Stimulated activated CD4-positive, alpha-beta T cell treated with anti-CD3 and anti-CD28 coated beads, Interleukin-15, amount 100 ng/mL, for 1 hour (primary cell): Measurements from ENCODE around the gene ARHGAP45.

ENCODE experiments used
- DNase-seq, 2 donors: peaks; one replicate each; pipeline ENCODE4 v3.0.0-alpha.2; 2020; ENCODE audit warnings: low read depth in 1 of 2, low spot score in 1 of 2

ARHGAP45 gene

GRCh38 chr19:1103708-1104310, 36.8 kb downstream of the ARHGAP45 start, which contains the start of gene GPX4:
Gene GPX4 (plus strand): TSS chr19:1103994. CDS start chr19:1104044, 50 bp downstream.
- DNase-seq, result peak; percentile 97

GRCh38 chr19:1104311-1105007, 37.5 kb downstream of the ARHGAP45 start:
- DNase-seq, result peak in 1 of 2 donors; percentile 66

GRCh38 chr19:1105008-1105872, 38.3 kb downstream of the ARHGAP45 start:
- no peak for DNase-seq

GRCh38 chr19:1105873-1106840, 39.2 kb downstream of the ARHGAP45 start:
- no peak for DNase-seq

GRCh38 chr19:1106841-1107660, 40.1 kb downstream of the ARHGAP45 start:
- no peak for DNase-seq

DNA sequence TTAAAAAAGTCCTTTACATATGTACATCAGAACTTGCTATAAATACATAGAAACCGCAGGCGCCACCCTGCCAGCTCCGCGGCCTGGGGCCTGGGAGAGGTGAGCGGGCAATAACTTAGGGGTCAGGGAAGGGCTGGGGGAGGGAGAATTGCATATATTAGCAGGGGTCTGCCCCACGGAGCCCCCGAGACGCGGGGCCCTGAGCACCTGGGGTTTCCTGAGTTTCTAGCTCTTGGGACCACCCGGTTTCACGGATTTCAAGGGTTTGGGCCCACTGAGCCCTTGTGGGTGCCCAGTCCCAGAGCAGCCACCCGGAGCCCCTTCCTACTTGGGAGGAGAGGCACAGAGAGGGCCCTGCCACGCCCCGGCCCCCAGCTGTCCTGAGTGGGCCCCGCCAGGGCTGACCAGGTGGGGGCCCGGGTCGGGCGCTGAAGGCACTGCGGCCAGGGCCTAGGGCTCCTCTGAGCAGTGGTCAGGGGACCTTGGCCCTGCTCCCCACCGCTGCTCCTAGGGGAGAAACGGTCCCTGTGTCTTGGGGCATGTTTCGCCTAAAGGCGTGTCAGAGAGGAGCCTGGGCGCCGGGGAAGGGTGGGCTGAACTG, 40.8 kb downstream of the ARHGAP45 start:
- DNase-seq, result no peak

- no peak for DNase-seq
These were observed 41.5 kb downstream of the ARHGAP45 start for GRCh38 chr19:1108291-1109031.

DNA sequence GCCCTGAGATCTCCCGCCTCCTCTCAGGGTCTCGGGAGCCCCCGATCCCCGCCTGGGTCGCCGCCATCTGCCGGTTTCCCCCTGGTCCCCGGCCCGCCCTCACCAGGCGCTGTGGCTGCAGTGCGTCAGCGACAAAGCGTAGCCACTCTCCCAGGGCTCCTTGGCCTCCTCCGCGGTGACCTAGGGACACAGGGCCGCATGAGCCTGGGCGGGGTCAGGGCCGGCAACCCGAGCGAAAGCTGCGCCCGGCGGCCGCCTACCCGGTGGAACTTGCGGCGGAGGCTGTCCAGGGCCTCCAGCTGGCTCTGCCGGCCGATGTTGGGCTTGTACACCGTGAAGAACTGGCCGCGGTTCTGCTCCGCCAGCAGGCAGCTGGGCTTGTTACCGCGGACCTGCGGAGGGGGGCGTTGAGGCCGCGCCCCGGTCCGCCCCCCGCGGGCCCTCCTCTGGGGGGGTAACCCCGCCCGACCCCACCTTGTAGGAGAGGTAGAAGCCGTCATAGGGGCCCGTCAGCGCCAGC, 42.1 kb downstream of the ARHGAP45 start:
- no peak for DNase-seq

DNA sequence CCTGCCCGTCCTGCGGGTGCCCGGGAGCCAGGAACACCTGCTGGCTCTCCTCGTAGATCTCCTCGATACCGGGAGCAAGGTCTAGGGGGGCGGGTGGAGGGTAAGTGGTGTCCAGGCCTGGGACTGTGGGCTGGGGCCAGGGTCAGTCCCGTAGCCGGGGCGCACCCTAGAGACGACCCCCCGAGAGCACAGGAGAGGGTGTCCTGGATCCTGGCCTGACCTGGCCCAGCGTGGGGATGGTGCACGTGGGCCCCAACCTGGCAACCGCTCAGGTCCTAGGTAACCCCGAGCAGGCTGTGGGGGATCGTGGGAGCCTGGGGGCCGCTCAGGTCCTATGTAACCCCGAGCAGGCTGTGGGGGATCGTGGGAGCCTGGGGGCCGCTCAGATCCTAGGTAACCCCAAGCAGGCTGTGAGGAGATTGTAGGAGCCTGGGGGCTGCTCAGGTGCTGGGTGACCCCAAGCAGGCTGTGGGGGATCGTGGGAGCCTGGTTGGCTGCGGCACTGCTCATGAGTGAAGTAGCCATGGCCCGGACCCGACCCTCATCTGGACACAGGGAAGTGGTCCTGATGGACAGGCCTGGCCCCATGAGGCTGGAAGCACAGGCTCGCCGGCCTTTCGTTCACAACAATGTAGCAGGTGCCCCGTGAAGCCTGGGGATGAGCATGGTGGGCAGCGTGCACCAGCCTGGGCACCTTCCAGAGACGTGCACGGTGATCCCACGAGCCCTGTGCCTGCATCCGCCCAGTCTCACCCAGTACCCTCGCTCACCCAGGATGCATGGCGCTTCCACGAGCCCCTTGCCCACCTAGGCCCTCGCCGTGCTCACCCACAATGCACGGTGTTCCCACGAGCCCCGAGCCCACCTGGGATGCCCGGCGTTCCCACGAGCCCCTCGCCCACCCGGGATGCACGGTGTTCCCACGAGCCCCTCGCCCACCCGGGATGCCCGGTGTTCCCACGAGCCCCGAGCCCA, 43.0 kb downstream of the ARHGAP45 start:
- no peak for DNase-seq

- no peak for DNase-seq
These were observed 44.1 kb downstream of the ARHGAP45 start for GRCh38 chr19:1110809-1111640.

- no peak for DNase-seq
These were observed 44.8 kb downstream of the ARHGAP45 start for GRCh38 chr19:1111641-1112267.

DNA sequence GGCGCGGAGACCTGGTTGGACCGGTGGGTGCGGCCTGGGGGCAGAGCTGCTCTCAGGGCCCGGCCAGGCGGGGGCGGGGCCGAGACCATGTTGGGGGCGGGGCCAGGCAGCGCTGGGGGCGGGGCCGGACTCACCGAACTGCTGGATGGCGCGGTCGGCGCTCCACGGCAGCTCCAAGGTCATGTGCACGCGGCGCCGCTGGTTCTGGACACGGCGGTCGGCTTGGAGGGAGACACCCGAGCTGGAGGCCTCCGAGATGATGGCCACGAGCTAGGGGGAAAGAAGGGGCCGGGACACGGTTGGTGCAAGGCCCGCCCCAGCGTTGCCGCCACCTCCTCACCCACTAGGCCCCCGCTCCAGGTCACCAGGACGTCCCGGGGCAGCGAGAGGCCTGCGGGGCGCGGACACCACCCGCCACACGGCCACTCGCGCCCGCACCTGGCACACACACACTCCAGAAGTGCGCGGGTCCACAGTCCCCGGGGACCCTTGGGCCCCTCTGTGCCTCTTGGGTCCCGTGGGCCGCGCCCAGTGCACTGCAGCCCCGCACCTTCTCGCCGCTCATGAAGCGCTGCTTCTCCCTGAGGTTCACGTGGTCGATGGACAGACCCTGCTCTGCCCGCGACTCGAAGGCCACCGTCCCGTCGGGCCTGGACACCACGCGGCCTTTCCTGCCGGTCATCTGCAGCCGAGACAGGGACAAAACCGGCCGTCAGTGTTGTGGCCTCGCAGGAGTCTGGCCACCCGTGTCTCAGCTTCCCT, 45.5 kb downstream of the ARHGAP45 start:
- no peak for DNase-seq

DNA sequence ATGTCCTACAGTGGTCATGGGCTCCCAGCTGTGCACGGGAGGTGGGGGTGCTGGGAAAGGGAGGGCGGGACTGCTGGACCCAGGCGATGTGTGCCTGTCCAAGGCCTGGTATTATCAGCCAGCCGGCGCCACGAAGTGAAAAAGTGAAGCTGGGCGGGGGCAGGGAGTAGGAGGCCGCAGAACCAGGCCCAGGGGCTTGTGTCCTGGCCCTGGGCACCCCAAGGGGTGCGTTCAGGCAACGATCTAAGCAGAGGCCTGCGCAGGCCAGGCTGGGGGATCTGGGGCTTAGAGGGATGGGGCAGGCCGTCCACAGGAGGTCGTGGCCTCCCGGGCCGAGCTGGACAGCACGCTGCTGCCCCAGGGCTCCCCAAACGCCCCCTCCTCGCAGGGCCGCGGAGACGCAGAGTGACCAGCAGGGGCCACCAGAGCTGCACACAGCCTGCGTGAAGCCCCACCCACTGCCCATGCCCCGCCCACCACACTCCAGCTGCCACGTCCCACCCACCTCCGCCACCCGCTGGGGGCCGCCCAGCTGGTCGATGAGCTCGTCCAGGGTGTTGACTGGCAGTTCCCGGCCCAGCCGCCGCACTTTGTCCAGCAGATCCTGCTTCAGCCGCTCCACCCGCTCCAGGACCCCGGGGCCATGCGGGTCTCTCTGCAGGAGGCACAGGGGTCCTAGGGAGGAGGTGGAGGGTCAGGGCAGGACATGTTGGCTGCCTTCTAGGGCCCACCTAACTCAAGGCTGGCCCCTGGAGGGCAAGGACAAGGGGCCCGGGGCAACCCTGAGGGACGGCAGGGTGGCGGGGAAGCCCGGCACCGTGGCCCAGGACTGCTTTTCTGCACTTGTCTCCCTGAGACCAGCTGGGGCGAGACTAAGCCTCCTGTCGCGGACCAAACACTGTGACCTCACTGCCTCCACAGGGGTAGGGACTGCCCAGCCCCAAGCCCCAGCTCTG, 46.3 kb downstream of the ARHGAP45 start:
- peak; percentile 57 to 78 for DNase-seq

DNA sequence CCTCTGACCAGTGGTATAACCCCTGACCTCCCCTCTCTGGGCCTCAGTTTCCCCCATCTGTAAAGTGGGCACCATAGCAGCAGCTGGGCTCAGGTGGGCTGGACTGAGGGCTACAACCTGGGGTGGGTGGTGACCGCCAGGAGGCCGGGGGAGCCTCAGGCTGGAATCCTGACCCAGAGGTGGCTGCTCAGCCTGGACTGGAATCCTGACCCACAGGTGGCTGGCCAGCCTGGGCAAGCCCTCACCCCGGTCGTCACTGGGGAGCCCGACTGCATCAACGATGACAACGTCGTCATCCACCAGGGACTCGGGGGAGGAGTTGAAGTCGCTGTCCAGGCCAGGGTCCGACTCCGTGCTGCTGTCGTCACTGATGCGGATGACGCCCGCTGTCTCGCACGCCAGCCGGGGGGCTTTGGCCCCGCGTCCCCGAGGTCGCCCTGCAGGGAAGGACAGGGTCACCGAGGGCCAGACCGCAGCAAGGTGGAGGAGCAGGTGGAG, 47.1 kb downstream of the ARHGAP45 start:
- DNase-seq, result no peak
